NCI-H1417 (cell line): ENCODE data around the gene STK33.

Experiments used
- DNase-seq, 3 experiments: peaks; one replicate each; lab custom pipeline; 2025; lab: John Stamatoyannopoulos, UW

The STK33 gene

GRCh38 chr11:8426076-8426475 is 168.0 kb downstream of the STK33 start:
- no peak for DNase-seq

DNA sequence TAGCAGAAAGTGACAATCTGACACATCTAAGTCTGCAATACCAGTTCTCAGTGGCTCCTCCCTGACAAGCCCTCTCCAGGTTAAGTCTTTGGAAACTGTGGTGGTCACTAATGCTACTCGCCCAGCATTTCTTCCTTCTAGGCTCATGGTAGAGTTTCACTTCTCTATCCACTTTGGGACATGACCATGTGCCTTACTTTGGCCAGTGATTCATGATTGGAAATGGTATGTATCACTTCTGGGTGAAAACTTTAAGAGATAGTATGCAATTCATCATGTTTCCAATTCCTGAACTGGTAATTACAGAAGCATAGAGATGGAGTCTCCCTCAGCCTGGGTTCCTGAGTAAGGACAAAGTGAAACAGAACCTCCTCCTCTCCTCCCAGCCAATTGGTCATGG is 178.8 kb downstream of the STK33 start:
- no peak for DNase-seq

GRCh38 chr11:8408151-8408941 is 185.7 kb downstream of the STK33 start:
- DNase-seq = peak; percentile 7 to 42 (median 22)

GRCh38 chr11:8403310-8403709 is 190.7 kb downstream of the STK33 start:
- no peak for DNase-seq

- no peak for DNase-seq
These were observed 201.1 kb downstream of the STK33 start for GRCh38 chr11:8392886-8393285.

- DNase-seq = no peak
These were observed 201.9 kb downstream of the STK33 start for GRCh38 chr11:8392166-8392565.

GRCh38 chr11:8390851-8391612 is 203.0 kb downstream of the STK33 start:
- no peak for DNase-seq

GRCh38 chr11:8389029-8389996 is 204.7 kb downstream of the STK33 start:
- no peak for DNase-seq

DNA sequence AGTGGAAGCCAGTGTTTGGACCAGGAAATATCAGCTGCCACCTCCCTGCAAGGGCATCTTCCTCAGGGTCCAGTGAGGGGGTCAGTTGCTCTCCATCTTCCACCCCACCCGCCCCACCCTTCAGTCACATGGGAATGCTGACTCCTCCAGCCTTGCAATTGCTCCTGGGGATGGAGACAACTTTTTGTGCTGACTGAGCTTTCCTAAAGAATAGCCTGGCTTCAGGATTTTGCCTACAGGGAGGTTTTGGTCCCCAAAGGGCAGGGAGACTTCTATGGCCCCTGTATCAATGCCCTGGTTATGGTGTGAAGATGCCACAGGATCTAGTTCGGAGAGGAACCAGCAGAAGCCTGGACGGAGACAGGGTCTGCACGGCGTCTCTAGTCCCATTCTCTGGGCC is 206.3 kb downstream of the STK33 start:
- DNase-seq = no peak

- no peak for DNase-seq
These were observed 206.9 kb downstream of the STK33 start for GRCh38 chr11:8387141-8387540.

DNA sequence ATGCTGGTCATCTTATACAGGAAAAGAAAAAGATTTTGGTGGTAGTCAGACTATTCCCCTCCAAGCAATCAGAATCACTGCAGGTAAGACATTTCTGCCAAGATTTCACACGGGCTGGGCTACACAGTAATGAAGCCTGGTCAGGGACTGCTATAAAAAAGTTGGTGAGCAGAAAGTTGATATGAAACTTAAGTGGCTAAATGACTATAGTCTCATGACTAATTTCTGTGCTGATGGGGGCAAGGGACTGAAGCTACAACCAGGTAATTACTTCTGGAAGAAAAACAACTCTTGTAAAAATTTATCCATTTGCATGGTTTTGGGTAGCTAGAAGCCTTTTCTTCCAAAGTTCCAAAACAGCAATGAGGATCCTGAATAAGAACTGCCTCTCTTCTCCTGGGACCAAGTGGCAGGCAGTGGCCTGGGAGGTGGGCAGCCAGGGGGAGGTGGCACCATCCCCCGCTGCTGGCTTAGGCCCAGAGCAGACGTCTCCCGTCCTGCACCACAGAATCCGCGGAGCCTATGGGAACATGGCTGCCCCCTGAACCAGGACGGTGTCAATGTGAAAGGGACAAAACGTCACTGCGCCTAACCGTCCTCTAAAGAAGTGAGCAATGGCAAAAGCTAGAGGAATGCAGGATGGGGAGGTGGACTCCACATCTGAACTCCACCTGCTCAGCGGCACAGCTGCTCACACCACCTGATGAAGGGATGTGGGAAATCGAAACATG is 207.7 kb downstream of the STK33 start:
- no peak for DNase-seq

DNA sequence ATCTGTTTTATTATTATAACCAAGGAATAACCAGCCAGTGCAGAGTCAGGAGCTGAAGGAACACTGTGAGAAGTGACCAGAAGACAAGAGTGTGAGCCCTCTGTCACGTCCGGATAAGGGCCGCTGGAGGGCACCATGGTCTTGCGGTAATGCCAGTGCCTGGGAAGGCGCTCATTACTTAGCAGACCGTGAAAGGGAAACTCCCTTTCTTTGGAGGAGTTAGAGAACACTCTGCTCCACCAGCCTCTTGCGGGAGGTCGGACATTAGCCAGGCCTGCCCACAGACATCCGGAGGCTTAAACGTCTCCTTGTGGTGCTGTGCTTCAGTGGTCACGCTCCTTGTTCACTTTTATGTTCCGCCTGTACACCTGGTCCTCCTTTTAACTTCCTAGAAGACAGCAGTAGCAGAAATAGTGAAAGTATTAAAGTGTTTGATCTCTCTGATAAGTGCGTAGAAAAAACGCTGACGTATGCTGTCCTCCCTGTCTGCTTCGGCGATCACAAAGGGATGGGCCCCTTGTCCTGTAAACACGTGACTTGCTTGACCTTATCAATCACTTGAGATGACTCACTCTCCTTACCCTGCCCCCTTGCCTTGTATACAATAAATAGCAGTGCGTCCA is 209.7 kb downstream of the STK33 start:
- peak in 1 of 3 experiments; percentile 27 for DNase-seq

GRCh38 chr11:8383627-8384026 is 210.4 kb downstream of the STK33 start:
- DNase-seq = no peak

- no peak for DNase-seq
These were observed 210.8 kb downstream of the STK33 start for GRCh38 chr11:8383227-8383626.

- no peak for DNase-seq
These were observed 211.5 kb downstream of the STK33 start for GRCh38 chr11:8382436-8383053.

DNA sequence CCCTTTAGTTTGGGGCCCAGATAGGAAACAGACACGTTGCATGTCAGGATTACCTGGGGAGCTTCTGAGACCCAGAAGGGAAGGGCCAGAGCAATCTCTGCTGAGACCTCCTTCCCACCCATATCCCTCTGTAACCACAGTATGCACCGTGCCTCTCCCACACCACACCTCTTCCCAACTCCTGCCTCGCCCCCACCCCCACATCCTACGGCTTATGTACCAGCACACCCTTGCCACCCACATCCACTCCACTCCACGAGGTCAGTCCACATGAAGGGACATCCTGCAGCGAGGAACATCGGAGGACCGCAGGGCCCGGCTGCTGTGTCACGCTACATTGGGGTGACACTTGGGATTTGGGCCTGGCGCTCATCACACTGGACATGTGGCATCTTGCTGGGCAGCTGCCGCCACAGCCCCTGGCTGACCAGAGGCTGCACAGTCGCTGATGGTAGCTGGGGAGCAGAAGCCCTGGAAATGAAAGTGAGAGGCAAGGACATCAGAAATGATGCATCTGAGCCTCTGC is 212.1 kb downstream of the STK33 start:
- DNase-seq = no peak

DNA sequence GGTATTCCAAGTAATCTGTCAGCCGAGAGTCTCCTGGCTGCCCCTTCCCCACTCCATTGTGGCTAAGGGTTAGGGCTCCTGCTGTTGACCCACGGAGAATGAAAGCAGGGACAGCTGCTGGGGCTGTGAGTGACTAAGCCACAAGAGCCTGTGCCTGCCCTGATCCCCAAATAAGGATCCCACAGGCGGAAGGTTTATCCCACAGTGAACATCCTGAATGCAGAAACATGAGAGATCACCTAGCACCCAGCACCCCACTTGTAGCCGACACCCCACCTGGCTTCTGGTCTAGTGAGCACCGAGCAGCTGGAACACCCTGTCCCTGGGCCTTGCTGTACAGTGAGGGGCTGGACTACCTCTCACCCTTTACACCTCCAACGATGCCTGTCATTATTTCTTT is 212.7 kb downstream of the STK33 start:
- DNase-seq = no peak

DNA sequence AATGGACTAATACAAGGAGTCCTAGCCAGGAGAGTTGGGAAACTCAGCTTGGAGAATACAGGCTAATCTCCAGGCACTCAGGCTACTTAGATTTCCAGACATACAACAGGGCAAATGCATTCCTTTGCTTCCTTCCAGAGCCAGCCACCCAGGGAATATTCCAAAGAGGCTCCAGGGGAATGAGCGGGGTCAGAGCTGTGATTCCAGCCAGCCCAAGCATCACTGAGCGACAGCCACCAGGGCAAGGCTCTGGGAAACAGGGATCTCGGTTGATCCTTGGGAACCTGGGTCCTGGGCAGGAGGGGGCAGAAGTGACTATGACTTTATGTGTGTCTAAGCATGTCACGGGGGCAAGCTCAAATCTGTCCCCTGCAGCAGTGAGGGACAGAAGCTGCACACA is 218.1 kb downstream of the STK33 start:
- DNase-seq = no peak

GRCh38 chr11:8375460-8375859 is 218.6 kb downstream of the STK33 start:
- DNase-seq = no peak

GRCh38 chr11:8374716-8375115 is 219.3 kb downstream of the STK33 start:
- DNase-seq = no peak
